ENCODE data around the gene ELF1. TPM values are rescaled to one million over a fixed set of nuclear protein-coding genes. Genes with fewer than 3 reads are reported as not detected.
"Not testable (repeated sequence)": the region's sequence is repeated elsewhere in the genome, so short reads cannot be mapped to it uniquely, and the experiment has no call there.

The ELF1 gene
- total RNA-seq, 1 donor from 2014 or later: 122 TPM

DNA sequence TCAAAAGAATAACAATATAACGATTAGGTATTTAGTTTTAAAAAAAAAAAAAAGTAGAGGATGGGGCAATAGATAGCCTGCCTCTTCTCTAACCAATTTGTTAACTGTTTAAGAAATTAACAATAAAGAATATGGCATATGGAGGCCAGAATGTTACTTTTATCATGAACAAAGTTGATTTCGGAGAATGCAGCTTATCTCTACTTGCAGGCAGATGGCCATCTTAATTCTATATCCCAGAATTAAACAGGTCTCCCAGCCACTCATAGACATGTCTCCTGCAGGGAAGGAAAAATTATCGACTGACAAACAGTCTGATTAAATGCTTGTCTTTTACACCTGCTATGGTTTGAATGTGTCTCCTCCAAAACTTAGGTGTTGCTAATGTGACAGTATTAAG, 133.1 kb downstream of the ELF1 start:
- no peak for DNase-seq (ENCODE audit: low read depth)

DNA sequence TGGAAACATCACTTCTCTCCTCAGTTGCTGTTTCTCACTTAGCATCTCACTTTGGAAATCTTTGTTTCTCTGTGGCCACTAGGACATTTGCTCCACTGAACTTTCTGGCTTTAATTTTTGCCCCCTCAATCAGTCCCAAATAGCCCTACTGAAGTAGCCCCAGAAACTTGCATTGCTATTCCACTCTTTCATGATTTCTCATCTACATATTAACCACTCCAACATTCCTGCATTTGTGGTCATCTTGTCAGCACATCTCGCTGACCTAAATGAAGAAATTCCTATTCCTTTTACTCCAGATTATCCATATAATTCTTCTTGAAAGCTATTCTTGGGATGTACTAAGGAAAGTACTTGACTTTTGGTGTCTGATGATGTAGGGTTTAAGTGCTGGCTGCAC, 134.9 kb downstream of the ELF1 start:
- not testable (repeated sequence) for DNase-seq (ENCODE audit: low read depth)

Other genes starting within 250 kb of the ELF1 start
- 20.5 and 25.8 TPM in 2 replicates for gene MRPS31, start 248.1 kb downstream of the ELF1 start, total RNA-seq
- 27.5 and 34.6 TPM in 2 replicates for gene SLC25A15, start 229.7 kb downstream of the ELF1 start, total RNA-seq
- gene WBP4, start 42.2 kb upstream of the ELF1 start, total RNA-seq: 16.4 and 17.4 TPM in 2 replicates
- gene KBTBD6, start 113.5 kb upstream of the ELF1 start, total RNA-seq: 7.1 and 17.7 TPM in 2 replicates
- 5.0 and 15.7 TPM in 2 replicates for gene KBTBD7, start 175.3 kb upstream of the ELF1 start, total RNA-seq
- gene MTRF1, start 244.3 kb upstream of the ELF1 start, total RNA-seq: 7.3 and 15.9 TPM in 2 replicates